ENCODE measurements around the gene CCDC141.

The CCDC141 gene

DNA sequence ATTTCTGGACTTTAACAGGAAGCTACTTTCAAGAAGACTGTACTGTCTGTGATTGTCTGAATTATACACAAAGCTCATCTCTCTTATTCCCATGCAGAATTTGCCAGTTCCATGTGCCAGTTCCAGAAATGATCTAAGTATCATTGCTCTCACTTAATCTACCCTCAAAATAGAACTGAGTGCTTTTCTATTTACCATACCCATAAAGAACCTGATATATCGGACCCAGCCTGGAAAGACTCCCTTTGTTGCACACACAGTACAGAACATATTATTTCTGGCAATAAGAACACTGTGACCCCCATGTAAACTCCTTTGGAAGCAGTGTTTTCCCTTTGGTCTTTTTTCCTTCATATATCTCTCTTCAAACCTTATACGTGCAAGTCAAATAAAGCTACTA, 140.4 kb downstream of the CCDC141 start:
- no peak overlapping the region for H3K4me3 ChIP-seq (ENCODE audit: low read depth, low read length)
- TF ChIP-seq, protein P1, sequence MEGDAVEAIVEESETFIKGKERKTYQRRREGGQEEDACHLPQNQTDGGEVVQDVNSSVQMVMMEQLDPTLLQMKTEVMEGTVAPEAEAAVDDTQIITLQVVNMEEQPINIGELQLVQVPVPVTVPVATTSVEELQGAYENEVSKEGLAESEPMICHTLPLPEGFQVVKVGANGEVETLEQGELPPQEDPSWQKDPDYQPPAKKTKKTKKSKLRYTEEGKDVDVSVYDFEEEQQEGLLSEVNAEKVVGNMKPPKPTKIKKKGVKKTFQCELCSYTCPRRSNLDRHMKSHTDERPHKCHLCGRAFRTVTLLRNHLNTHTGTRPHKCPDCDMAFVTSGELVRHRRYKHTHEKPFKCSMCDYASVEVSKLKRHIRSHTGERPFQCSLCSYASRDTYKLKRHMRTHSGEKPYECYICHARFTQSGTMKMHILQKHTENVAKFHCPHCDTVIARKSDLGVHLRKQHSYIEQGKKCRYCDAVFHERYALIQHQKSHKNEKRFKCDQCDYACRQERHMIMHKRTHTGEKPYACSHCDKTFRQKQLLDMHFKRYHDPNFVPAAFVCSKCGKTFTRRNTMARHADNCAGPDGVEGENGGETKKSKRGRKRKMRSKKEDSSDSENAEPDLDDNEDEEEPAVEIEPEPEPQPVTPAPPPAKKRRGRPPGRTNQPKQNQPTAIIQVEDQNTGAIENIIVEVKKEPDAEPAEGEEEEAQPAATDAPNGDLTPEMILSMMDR (IDR thresholded peaks at IDR 0.05; ENCODE audit: low read depth, low read length), result no peak

DNA sequence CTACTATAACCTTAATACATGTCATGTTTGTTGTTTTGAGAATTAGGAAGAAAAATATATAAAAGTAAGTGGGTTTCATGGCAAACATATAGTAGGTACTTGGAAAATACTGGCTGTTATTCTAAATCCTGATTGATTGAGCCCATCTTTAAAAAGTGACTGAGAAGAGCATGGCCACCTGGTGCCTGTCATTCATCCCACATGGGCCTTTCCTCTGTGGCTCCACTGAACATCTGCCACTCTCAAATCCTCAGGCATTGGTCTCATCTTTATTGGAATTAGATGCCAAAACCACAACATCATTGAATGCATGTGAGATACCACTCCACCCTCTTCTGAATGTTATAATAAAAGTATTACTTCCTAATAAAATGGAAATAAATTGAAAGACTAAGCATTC, 141.1 kb downstream of the CCDC141 start:
- TF ChIP-seq, protein P1 (IDR thresholded peaks at IDR 0.05; ENCODE audit: low read depth, low read length), result no peak
- H3K4me3 ChIP-seq (ENCODE audit: low read depth, low read length), result no peak overlapping the region

DNA sequence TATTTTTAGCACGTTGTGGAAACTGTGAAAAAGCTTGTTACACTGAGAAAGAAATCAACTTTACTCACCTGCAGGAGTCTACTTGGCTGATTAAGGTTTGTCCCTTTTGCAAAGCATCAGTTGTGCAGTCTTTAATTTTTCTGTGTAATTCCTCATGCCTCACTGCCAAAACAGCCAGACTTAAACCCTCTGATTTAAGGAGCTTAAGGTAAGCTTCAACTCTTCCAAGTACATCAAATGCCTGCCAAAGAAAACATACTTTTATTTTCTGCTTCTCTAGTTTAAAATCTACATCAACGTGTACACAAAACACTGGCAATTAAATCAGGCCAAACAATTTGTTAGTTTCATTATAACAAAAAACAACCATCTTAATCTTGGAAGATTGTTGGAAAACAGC, 144.7 kb downstream of the CCDC141 start:
- no peak overlapping the region for H3K4me3 ChIP-seq (ENCODE audit: low read depth, low read length)
- TF ChIP-seq, protein P1 (IDR thresholded peaks at IDR 0.05; ENCODE audit: low read depth, low read length), result no peak

DNA sequence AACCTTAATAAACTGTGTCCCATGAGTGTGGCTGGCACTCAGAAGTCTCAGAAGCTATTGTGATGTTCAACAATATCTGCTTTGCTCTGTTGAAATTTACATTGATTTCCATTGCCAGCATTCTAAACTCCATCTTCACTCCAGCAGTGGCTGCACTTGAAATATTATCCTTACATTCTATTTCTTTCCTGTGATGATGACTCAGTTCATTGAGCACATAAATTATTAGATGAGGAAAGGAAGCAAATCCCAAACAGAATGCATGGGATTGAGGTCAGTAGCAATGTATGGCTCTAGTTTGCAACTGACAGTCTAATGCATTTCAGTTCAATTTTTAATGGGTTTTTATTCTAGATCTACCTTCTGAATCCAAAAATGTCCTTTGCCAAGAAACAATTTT, 150.3 kb downstream of the CCDC141 start:
- H3K4me3 ChIP-seq (ENCODE audit: low read depth, low read length), result no peak overlapping the region
- TF ChIP-seq, protein P1 (IDR thresholded peaks at IDR 0.05; ENCODE audit: low read depth, low read length), result no peak

DNA sequence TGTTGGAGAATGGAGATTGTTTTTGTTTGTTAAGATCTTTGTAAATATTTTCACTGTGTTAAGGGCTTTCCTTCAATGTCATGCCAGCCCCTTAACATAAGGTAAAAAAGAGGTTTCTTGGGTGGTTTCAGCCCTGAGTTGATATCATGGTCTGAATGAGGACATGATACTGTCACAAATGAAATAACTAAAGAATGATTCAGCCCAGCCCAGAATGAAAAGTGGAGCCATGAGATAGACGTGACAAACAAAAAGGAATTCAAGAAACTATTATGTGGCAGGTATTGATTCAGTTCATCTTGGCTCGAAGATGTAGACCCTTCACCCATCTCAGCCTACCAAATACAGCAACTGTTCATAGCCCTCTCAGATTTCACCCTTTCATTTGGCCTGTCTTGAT, 154.1 kb downstream of the CCDC141 start:
- TF ChIP-seq, protein P1 (IDR thresholded peaks at IDR 0.05; ENCODE audit: low read depth, low read length), result no peak
- no peak overlapping the region for H3K4me3 ChIP-seq (ENCODE audit: low read depth, low read length)

DNA sequence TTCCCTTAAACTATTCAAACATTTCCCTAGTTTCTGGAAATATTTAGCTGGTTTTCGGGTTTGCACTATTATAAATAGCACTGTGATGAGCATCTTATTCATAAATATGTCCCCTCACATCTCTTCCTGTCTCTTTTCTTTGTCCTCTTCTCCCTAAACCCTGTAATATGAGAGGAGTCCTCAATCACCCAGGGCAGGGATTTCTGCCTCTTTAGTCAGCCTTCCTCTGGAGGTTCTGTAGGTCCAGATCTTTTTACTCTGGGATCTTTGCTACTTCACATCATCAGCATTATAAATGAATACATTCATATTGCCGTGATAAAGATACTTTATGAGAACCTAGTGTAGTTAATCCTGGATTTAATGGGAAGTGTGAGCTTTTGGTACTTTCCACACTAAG, 154.8 kb downstream of the CCDC141 start:
- TF ChIP-seq, protein P1 (IDR thresholded peaks at IDR 0.05; ENCODE audit: low read depth, low read length), result no peak
- H3K4me3 ChIP-seq (ENCODE audit: low read depth, low read length), result no peak overlapping the region

DNA sequence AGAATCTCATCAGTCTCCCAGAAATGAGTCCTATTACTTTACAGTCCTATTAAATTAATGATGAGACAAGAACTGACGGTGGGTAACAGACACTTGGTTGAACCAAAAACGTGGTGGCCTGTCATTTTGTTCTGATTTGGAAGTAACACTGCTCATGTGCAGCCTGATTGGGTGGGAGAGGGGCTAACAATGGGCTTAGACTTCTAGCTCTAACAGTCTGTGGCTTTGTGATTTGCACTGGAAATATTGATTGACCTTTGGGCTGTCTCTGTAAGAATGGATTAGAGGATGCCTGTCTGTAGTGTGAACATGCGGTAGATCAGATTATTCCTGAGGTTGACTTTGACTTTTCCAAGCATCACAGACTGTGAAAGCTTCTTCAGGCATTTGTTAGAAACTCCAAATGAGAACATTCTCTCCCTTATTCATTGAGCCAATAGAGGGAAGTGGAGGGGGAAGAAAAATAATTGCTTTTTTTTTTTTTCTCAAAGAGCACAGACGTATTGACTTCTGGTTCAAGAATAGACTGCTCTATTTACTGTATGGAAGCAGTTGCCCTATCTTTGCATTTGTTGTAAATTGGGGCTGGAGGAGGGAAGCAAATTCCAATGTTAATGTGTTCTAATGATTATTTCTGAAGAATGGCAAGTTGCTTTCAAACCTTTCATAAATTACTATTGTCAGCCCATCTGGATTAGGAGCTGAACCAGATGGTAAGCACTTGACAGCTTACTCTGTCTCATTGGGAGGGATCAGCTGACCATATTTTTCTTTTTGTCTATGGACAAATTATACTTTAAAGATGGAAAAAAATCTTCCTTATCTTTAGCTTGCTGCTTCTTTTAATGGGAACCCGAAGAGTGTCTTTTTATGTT, 156.9 kb downstream of the CCDC141 start:
- no peak overlapping the region for H3K4me3 ChIP-seq (ENCODE audit: low read depth, low read length)
- TF ChIP-seq, protein P1 (IDR thresholded peaks at IDR 0.05; ENCODE audit: low read depth, low read length), result no peak

Data from WI38 (cell line).